GM19099 (cell line): ENCODE results near the gene HES2.

Experiments
- POLR2A ChIP-seq: IDR thresholded peaks from 3 replicates; pipeline ENCODE4 v1.6.1; 2011; ENCODE audit warnings: low read depth; ENCODE audit not compliant: insufficient read length; ENCODE audit errors: extremely low read depth

Gene HES2

GRCh38 chr1:6460301-6461050 lies 40.8 kb upstream of the HES2 start:
- no peak for TF ChIP-seq POLR2A

- TF ChIP-seq POLR2A, result no peak
These were observed 40.1 kb upstream of the HES2 start for GRCh38 chr1:6459850-6460265.

GRCh38 chr1:6456800-6457466 lies 37.2 kb upstream of the HES2 start:
- TF ChIP-seq POLR2A, result no peak

GRCh38 chr1:6454856-6455751 lies 35.4 kb upstream of the HES2 start:
- no peak for TF ChIP-seq POLR2A

- no peak for TF ChIP-seq POLR2A
These were observed 31.2 kb upstream of the HES2 start for GRCh38 chr1:6450943-6451373.

GRCh38 chr1:6450005-6450450 lies 30.3 kb upstream of the HES2 start:
- TF ChIP-seq POLR2A, result no peak

- no peak for TF ChIP-seq POLR2A
These were observed 29.3 kb upstream of the HES2 start for GRCh38 chr1:6448749-6449631.

- TF ChIP-seq POLR2A, result no peak
These were observed 28.4 kb upstream of the HES2 start for GRCh38 chr1:6447818-6448748.

GRCh38 chr1:6447016-6447817 lies 27.5 kb upstream of the HES2 start:
- TF ChIP-seq POLR2A, result no peak

- TF ChIP-seq POLR2A, result no peak
These were observed 26.9 kb upstream of the HES2 start for GRCh38 chr1:6446665-6447015.

- TF ChIP-seq POLR2A, result no peak
These were observed 25.5 kb upstream of the HES2 start for GRCh38 chr1:6445062-6445763.

- TF ChIP-seq POLR2A, result no peak
These were observed 24.7 kb upstream of the HES2 start for GRCh38 chr1:6444377-6444776.
